Heart left ventricle (tissue), 13 donors: ENCODE data around the gene GIPC1.

ENCODE experiments used
- POLR2A ChIP-seq, 2 donors: fragments of 450-650 bp; IDR thresholded peaks; one replicate each; pipeline ENCODE4 v1.6.1; 2017; ENCODE audit warnings: antibody characterized with exemption in 2 of 2, mild to moderate bottlenecking in 2 of 2, moderate library complexity in 2 of 2
- TF ChIP-seq, protein P1 (sequence below), 12 donors: fragments of 200-600 bp; sonication (generic) in 4 of 12; IDR thresholded peaks; one replicate each; pipeline versions ENCODE4 v1.5.0 to v1.8.0; 2018 to 2022; ENCODE audit warnings: antibody characterized with exemption in 12 of 12, mild to moderate bottlenecking in 5 of 12
- donor health status: ischemic (EF 13 %, LVEDD 7.1; RV severe dilation, severe dysfunction).
- donor health status: DM: no; HTN: yes; CAD: no.
- donor health status: DM: no; HTN: no; CAD: no.
- donor health status: ischemic (EF 25% LVEDD 6.9; RV normal size, moderate dysfunction).
- donor health status: ischemic (EF 25% LVEDD 5.7; RV mildly dilated, moderate dysfunction).
- donor health status: ischemic (EF 35%, LVEDD 5.7; RV mildly dilated, moderate dysfunction).
- donor health status: nonischemic (EF 11% LVEDD 7.7; RV severe dilation, severe dysfunction).
- donor health status: DM: yes; HTN: yes; CAD: no.
- donor health status: PGD.
- donor health status: ischemic (EF 29% LVEDD 5.4; RV normal size, mild dysfunction).
- donor health status: nonischemic (EF 23%, LVEDD 6.1; RV moderate dilation, normal function).

GRCh38 chr19:14435320-14436050 lies 60.4 kb downstream of the GIPC1 start:
- TF ChIP-seq, protein P1, sequence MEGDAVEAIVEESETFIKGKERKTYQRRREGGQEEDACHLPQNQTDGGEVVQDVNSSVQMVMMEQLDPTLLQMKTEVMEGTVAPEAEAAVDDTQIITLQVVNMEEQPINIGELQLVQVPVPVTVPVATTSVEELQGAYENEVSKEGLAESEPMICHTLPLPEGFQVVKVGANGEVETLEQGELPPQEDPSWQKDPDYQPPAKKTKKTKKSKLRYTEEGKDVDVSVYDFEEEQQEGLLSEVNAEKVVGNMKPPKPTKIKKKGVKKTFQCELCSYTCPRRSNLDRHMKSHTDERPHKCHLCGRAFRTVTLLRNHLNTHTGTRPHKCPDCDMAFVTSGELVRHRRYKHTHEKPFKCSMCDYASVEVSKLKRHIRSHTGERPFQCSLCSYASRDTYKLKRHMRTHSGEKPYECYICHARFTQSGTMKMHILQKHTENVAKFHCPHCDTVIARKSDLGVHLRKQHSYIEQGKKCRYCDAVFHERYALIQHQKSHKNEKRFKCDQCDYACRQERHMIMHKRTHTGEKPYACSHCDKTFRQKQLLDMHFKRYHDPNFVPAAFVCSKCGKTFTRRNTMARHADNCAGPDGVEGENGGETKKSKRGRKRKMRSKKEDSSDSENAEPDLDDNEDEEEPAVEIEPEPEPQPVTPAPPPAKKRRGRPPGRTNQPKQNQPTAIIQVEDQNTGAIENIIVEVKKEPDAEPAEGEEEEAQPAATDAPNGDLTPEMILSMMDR (IDR thresholded peaks at IDR 0.05): no peak
- no peak for TF ChIP-seq POLR2A (IDR thresholded peaks at IDR 0.05)
